ENCODE data around the gene ZNF304.

DNA sequence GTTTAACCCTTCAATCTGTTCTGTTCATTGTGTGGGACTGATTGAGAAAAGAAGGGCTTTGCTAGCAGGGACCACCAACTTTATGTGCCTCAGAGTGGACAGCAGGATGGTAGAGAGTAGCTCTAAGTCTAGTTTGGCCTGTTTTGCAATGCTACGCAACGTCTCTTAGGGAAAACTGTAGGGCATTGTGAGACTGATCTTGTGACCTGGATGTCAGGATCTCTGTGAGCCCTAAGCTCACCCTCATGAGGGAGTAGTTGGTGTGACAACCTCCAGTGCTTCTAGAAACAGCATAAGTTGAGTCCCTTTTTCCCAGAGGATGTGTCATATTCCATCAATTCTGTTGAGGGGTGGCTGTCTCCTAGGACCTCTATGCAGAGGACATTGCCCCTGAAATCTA lies 40.3 kb upstream of the ZNF304 start:
- TF ChIP-seq POLR2A (IDR thresholded peaks at IDR 0.05; ENCODE audit: low read length) (no peak), GATA1 (IDR thresholded peaks at IDR 0.05; ENCODE audit: low read depth, low read length) (no peak)
